Measurements from ENCODE around the gene SPCS3.
"Not testable (repeated sequence)": the region's sequence is repeated elsewhere in the genome, so short reads cannot be mapped to it uniquely, and the experiment has no call there.

SPCS3 gene

DNA sequence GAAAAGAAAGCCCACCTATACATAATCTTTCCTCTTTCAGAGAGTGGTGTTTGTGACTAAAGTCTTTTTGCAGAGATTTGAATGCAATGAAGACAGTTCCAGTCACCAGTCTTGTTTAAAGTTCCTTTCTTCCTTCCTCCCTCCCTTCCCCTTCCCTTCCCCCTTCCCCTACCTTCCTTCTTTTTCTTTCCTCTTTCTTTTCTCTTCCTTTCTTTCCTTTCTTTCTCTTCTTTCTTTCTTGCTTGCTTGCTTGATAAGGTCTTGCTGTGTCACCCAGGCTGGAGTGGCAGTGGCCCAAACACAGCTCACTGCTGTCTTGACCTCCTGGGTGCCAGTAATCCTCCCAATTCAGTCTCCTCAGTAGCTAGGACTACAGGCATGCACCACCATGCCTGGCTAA, 31.7 kb upstream of the SPCS3 start:
- no peak overlapping the region for H3K27ac ChIP-seq (ENCODE audit: low read length)

DNA sequence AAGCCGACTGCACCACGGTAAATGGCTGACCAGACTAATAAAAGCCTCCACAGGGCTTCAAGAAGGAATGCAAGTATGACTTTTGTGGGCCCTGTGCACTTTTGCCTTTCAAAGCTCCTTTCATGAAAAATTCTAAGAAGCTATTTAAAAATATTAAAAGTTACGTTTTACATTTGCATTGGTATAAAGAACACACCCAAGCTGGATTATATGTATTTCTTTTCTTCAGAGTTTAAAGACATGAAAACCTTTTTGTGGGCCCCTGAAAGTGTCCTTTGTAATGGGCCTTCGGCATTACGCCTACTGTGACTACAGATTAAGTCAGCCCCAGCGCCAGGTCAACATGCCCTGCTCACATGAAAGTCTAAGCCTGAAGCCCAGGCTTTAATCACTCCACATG, 30.2 kb upstream of the SPCS3 start:
- H3K27me3 ChIP-seq (ENCODE audit: control insufficient read depth in 1 of 2, insufficient read depth in 2 of 2, low read length in 2 of 2) = no peaks in the 10 kb centered on the region
- no peak overlapping the region for H3K9ac ChIP-seq (ENCODE audit: low read length in 2 of 2)
- no peak overlapping the region for H3K27ac ChIP-seq (ENCODE audit: low read length)
- H3K36me3 ChIP-seq (ENCODE audit: control insufficient read depth in 2 of 2, insufficient read depth in 2 of 2, low read length in 2 of 2) = no peaks in the 10 kb centered on the region
- no peaks in the 10 kb centered on the region for H3K9me3 ChIP-seq (ENCODE audit: control insufficient read depth in 2 of 2, low read length in 2 of 2)
- no peak overlapping the region for H3K4me3 ChIP-seq (ENCODE audit: low read length in 2 of 2)
- peaks cover 11% of the 10 kb centered on the region for H3K4me1 ChIP-seq (ENCODE audit: control insufficient read depth, insufficient read depth, low read length)

More for the DNA sequence above, 31.7 kb upstream of the SPCS3 start:
- no peaks in the 10 kb centered on the region for H3K9me3 ChIP-seq (ENCODE audit: control insufficient read depth in 2 of 2, low read length in 2 of 2)
- no peaks in the 10 kb centered on the region for H3K36me3 ChIP-seq (ENCODE audit: control insufficient read depth in 2 of 2, insufficient read depth in 2 of 2, low read length in 2 of 2)
- H3K4me1 ChIP-seq (ENCODE audit: control insufficient read depth, insufficient read depth, low read length) = peaks cover 11% of the 10 kb centered on the region
- no peak overlapping the region for H3K9ac ChIP-seq (ENCODE audit: low read length in 2 of 2)
- H3K27me3 ChIP-seq (ENCODE audit: control insufficient read depth in 1 of 2, insufficient read depth in 2 of 2, low read length in 2 of 2) = no peaks in the 10 kb centered on the region
- no peak overlapping the region for H3K4me3 ChIP-seq (ENCODE audit: low read length in 2 of 2)

DNA sequence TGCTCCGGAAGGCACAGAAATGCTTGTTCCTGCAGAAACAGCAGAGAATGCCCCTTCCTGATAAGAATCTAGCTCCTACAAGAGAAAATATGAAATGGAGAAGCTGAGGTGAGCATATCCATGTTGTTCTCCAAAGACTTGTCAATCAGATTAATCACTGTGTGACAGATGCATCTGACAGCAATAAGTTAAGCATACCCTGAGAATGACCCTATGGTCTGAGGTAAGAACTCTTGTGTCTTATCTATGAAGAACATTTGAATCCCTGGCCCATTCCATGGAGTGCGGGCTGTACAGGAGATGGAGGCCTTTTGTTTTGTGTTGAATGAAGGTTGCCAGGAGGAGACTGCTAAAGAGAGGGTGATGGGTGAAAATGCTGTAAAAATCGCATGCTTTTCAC, 29.2 kb upstream of the SPCS3 start:
- Histone ChIP-seq H3K4me1 (ENCODE audit: control insufficient read depth, insufficient read depth, low read length) (peaks cover 11% of the 10 kb centered on the region), H3K4me3 (ENCODE audit: low read length in 2 of 2) (no peak overlapping the region), H3K9ac (ENCODE audit: low read length in 2 of 2) (no peak overlapping the region), H3K36me3 (ENCODE audit: control insufficient read depth in 2 of 2, insufficient read depth in 2 of 2, low read length in 2 of 2) (no peaks in the 10 kb centered on the region), H3K27ac (ENCODE audit: low read length) (no peak overlapping the region), H3K27me3 (ENCODE audit: control insufficient read depth in 1 of 2, insufficient read depth in 2 of 2, low read length in 2 of 2) (no peaks in the 10 kb centered on the region), H3K9me3 (ENCODE audit: control insufficient read depth in 2 of 2, low read length in 2 of 2) (no peaks in the 10 kb centered on the region)

GRCh38 chr4:176291748-176292147, 28.0 kb upstream of the SPCS3 start:
- Histone ChIP-seq H3K27me3 (ENCODE audit: control insufficient read depth in 1 of 2, insufficient read depth in 2 of 2, low read length in 2 of 2) (no peaks in the 10 kb centered on the region), H3K36me3 (ENCODE audit: control insufficient read depth in 2 of 2, insufficient read depth in 2 of 2, low read length in 2 of 2) (no peaks in the 10 kb centered on the region), H3K27ac (ENCODE audit: low read length) (no peak overlapping the region), H3K4me1 (ENCODE audit: control insufficient read depth, insufficient read depth, low read length) (peaks cover under 1% of the 10 kb centered on the region), H3K9ac (ENCODE audit: low read length in 2 of 2) (no peak overlapping the region), H3K4me3 (ENCODE audit: low read length in 2 of 2) (no peak overlapping the region), H3K9me3 (ENCODE audit: control insufficient read depth in 2 of 2, low read length in 2 of 2) (no peaks in the 10 kb centered on the region)

- Histone ChIP-seq H3K4me3 (ENCODE audit: low read length in 2 of 2) (no peak overlapping the region), H3K27ac (ENCODE audit: low read length) (no peak overlapping the region)
Measured at GRCh38 chr4:176292920-176293319, 26.8 kb upstream of the SPCS3 start.

DNA sequence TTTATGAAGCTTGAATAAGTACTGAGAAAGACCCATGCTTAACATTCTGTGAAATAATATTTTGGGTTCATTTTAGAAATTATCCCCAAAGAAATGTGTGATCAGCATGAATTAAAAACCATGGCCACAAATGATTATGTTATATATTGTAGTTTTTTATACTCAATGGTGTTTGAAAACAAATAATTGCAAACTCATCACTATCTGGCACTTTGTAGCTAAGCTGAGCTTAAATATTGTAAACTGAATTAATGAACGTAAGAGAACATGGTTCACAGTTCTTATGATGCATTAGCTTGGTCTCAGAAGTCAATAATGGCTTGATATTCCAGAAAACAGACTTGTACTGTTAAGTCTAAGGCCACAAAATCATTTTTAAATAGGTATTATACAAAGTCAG, 26.1 kb upstream of the SPCS3 start:
- Histone ChIP-seq H3K9ac (ENCODE audit: low read length in 2 of 2) (no peak overlapping the region), H3K4me1 (ENCODE audit: control insufficient read depth, insufficient read depth, low read length) (no peaks in the 10 kb centered on the region), H3K27me3 (ENCODE audit: control insufficient read depth in 1 of 2, insufficient read depth in 2 of 2, low read length in 2 of 2) (no peaks in the 10 kb centered on the region), H3K36me3 (ENCODE audit: control insufficient read depth in 2 of 2, insufficient read depth in 2 of 2, low read length in 2 of 2) (no peaks in the 10 kb centered on the region), H3K27ac (ENCODE audit: low read length) (no peak overlapping the region), H3K4me3 (ENCODE audit: low read length in 2 of 2) (no peak overlapping the region), H3K9me3 (ENCODE audit: control insufficient read depth in 2 of 2, low read length in 2 of 2) (no peaks in the 10 kb centered on the region)

More at GRCh38 chr4:176292920-176293319, 26.8 kb upstream of the SPCS3 start:
- Histone ChIP-seq H3K9ac (ENCODE audit: low read length in 2 of 2) (no peak overlapping the region), H3K4me1 (ENCODE audit: control insufficient read depth, insufficient read depth, low read length) (no peaks in the 10 kb centered on the region), H3K9me3 (ENCODE audit: control insufficient read depth in 2 of 2, low read length in 2 of 2) (no peaks in the 10 kb centered on the region), H3K36me3 (ENCODE audit: control insufficient read depth in 2 of 2, insufficient read depth in 2 of 2, low read length in 2 of 2) (no peaks in the 10 kb centered on the region), H3K27me3 (ENCODE audit: control insufficient read depth in 1 of 2, insufficient read depth in 2 of 2, low read length in 2 of 2) (no peaks in the 10 kb centered on the region)

GRCh38 chr4:176295907-176296306, 23.9 kb upstream of the SPCS3 start:
- not testable (repeated sequence) for H3K27me3 ChIP-seq (ENCODE audit: control insufficient read depth in 1 of 2, insufficient read depth in 2 of 2, low read length in 2 of 2); H3K4me1 ChIP-seq (ENCODE audit: control insufficient read depth, insufficient read depth, low read length); H3K9ac ChIP-seq (ENCODE audit: low read length in 2 of 2); H3K36me3 ChIP-seq (ENCODE audit: control insufficient read depth in 2 of 2, insufficient read depth in 2 of 2, low read length in 2 of 2); H3K27ac ChIP-seq (ENCODE audit: low read length); H3K9me3 ChIP-seq (ENCODE audit: control insufficient read depth in 2 of 2, low read length in 2 of 2); H3K4me3 ChIP-seq (ENCODE audit: low read length in 2 of 2)

- Histone ChIP-seq H3K9me3 (ENCODE audit: control insufficient read depth in 2 of 2, low read length in 2 of 2) (no peaks in the 10 kb centered on the region), H3K4me1 (ENCODE audit: control insufficient read depth, insufficient read depth, low read length) (no peaks in the 10 kb centered on the region)
Measured at GRCh38 chr4:176298664-176299063, 21.1 kb upstream of the SPCS3 start.

GRCh38 chr4:176300036-176300435, 19.7 kb upstream of the SPCS3 start:
- no peak overlapping the region for H3K27ac ChIP-seq (ENCODE audit: low read length)

More at GRCh38 chr4:176298664-176299063, 21.1 kb upstream of the SPCS3 start:
- H3K36me3 ChIP-seq (ENCODE audit: control insufficient read depth in 2 of 2, insufficient read depth in 2 of 2, low read length in 2 of 2) = no peaks in the 10 kb centered on the region
- H3K9ac ChIP-seq (ENCODE audit: low read length in 2 of 2) = no peak overlapping the region
- H3K4me3 ChIP-seq (ENCODE audit: low read length in 2 of 2) = no peak overlapping the region
- H3K27me3 ChIP-seq (ENCODE audit: control insufficient read depth in 1 of 2, insufficient read depth in 2 of 2, low read length in 2 of 2) = no peaks in the 10 kb centered on the region
- H3K27ac ChIP-seq (ENCODE audit: low read length) = no peak overlapping the region

GRCh38 chr4:176300565-176300964, 19.2 kb upstream of the SPCS3 start:
- no peak overlapping the region for H3K9ac ChIP-seq (ENCODE audit: low read length in 2 of 2)
- no peak overlapping the region for H3K27ac ChIP-seq (ENCODE audit: low read length)

More at GRCh38 chr4:176300036-176300435, 19.7 kb upstream of the SPCS3 start:
- Histone ChIP-seq H3K4me3 (ENCODE audit: low read length in 2 of 2) (no peak overlapping the region), H3K9me3 (ENCODE audit: control insufficient read depth in 2 of 2, low read length in 2 of 2) (no peaks in the 10 kb centered on the region), H3K4me1 (ENCODE audit: control insufficient read depth, insufficient read depth, low read length) (no peaks in the 10 kb centered on the region), H3K27me3 (ENCODE audit: control insufficient read depth in 1 of 2, insufficient read depth in 2 of 2, low read length in 2 of 2) (no peaks in the 10 kb centered on the region), H3K9ac (ENCODE audit: low read length in 2 of 2) (no peak overlapping the region), H3K36me3 (ENCODE audit: control insufficient read depth in 2 of 2, insufficient read depth in 2 of 2, low read length in 2 of 2) (no peaks in the 10 kb centered on the region)

GRCh38 chr4:176302283-176303275, 17.2 kb upstream of the SPCS3 start:
- H3K4me1 ChIP-seq (ENCODE audit: control insufficient read depth, insufficient read depth, low read length) = no peaks in the 10 kb centered on the region
- no peaks in the 10 kb centered on the region for H3K36me3 ChIP-seq (ENCODE audit: control insufficient read depth in 2 of 2, insufficient read depth in 2 of 2, low read length in 2 of 2)
- H3K9ac ChIP-seq (ENCODE audit: low read length in 2 of 2) = no peak overlapping the region
- no peaks in the 10 kb centered on the region for H3K27me3 ChIP-seq (ENCODE audit: control insufficient read depth in 1 of 2, insufficient read depth in 2 of 2, low read length in 2 of 2)
- no peaks in the 10 kb centered on the region for H3K9me3 ChIP-seq (ENCODE audit: control insufficient read depth in 2 of 2, low read length in 2 of 2)
- H3K4me3 ChIP-seq (ENCODE audit: low read length in 2 of 2) = no peak overlapping the region
- no peak overlapping the region for H3K27ac ChIP-seq (ENCODE audit: low read length)

More at GRCh38 chr4:176300565-176300964, 19.2 kb upstream of the SPCS3 start:
- Histone ChIP-seq H3K4me3 (ENCODE audit: low read length in 2 of 2) (no peak overlapping the region), H3K9me3 (ENCODE audit: control insufficient read depth in 2 of 2, low read length in 2 of 2) (no peaks in the 10 kb centered on the region), H3K36me3 (ENCODE audit: control insufficient read depth in 2 of 2, insufficient read depth in 2 of 2, low read length in 2 of 2) (no peaks in the 10 kb centered on the region), H3K27me3 (ENCODE audit: control insufficient read depth in 1 of 2, insufficient read depth in 2 of 2, low read length in 2 of 2) (no peaks in the 10 kb centered on the region), H3K4me1 (ENCODE audit: control insufficient read depth, insufficient read depth, low read length) (no peaks in the 10 kb centered on the region)
